Urinary bladder (tissue), 4 donors: Measurements from ENCODE around the gene NCR3LG1. TPM values are rescaled to one million over a fixed set of nuclear protein-coding genes. Genes with fewer than 3 reads are reported as not detected.

ENCODE experiments used
- DNase-seq: peaks from one replicate; pipeline ENCODE4 v3.0.0-alpha.2; 2015; ENCODE audit errors: extremely low spot score
- H3K27ac ChIP-seq: one replicate; pipeline ENCODE4 v1.5.1; 2013; ENCODE audit warnings: low read depth, mild to moderate bottlenecking, moderate library complexity
- H3K36me3 ChIP-seq: one replicate; pipeline ENCODE4 v1.6.1; 2013; ENCODE audit warnings: mild to moderate bottlenecking, moderate library complexity; ENCODE audit not compliant: insufficient read depth
- H3K4me1 ChIP-seq: one replicate; pipeline ENCODE4 v1.6.1; 2013; ENCODE audit warnings: mild to moderate bottlenecking, moderate library complexity; ENCODE audit not compliant: insufficient read depth
- H3K4me3 ChIP-seq: one replicate; pipeline ENCODE4 v1.5.1; 2013; ENCODE audit warnings: low read depth, low read length
- WGBS: extraction: QIAGEN DNeasy Blood & Tissue Kit; methylation state at CpG from one replicate; pipeline ENCODE4 v1.1.7; 2013; 5-methylcytosine and 5-hydroxymethylcytosine counted together
- polyA plus RNA-seq: library from polyadenylated mRNA; stranded (reverse); fragments of 200-250 nt; gene quantifications from one replicate; pipeline ENCODE4 v1.2.3, GENCODE V29; 2013
- total RNA-seq: library from RNA; depleted of rRNA; stranded (reverse); fragments of >200 nt; gene quantifications from one replicate; pipeline ENCODE4 v1.2.3, GENCODE V29; 2014
- donor health status: healthy with polysubstance abuse.
- donor health status: healthy.

The NCR3LG1 gene
- total and polyA plus RNA-seq, 2 donors: 0.76 to 1.6 TPM

- Histone ChIP-seq H3K27ac (peak overlapping the region; percentile 64), H3K36me3 (no peaks in the 10 kb centered on the region), H3K4me1 (no peaks in the 10 kb centered on the region), H3K4me3 (no peak overlapping the region)
- DNase-seq: no peak
- 47% methylated on average over 15 of the region's 15 CpGs for WGBS
Measured at GRCh38 chr11:17405232-17406005, 53.8 kb downstream of the NCR3LG1 start.

- H3K4me3 ChIP-seq: no peak overlapping the region
- H3K36me3 ChIP-seq: no peaks in the 10 kb centered on the region
- WGBS: 89% methylated on average over 8 of the region's 8 CpGs
- DNase-seq: no peak
- no peak overlapping the region for H3K27ac ChIP-seq
- H3K4me1 ChIP-seq: no peaks in the 10 kb centered on the region
Measured at GRCh38 chr11:17406082-17406817, 54.6 kb downstream of the NCR3LG1 start.

GRCh38 chr11:17406818-17407149 is 55.2 kb downstream of the NCR3LG1 start:
- H3K27ac ChIP-seq: no peak overlapping the region
- 92% methylated on average over 13 of the region's 13 CpGs for WGBS

GRCh38 chr11:17407575-17407974 is 56.0 kb downstream of the NCR3LG1 start:
- H3K4me1 ChIP-seq: no peaks in the 10 kb centered on the region
- no peaks in the 10 kb centered on the region for H3K36me3 ChIP-seq
- DNase-seq: no peak
- WGBS: 92% methylated on average over 2 of the region's 2 CpGs
- H3K27ac ChIP-seq: no peak overlapping the region
- no peak overlapping the region for H3K4me3 ChIP-seq

More at GRCh38 chr11:17406818-17407149, 55.2 kb downstream of the NCR3LG1 start:
- DNase-seq: no peak
- Histone ChIP-seq H3K4me3 (no peak overlapping the region), H3K4me1 (no peaks in the 10 kb centered on the region), H3K36me3 (no peaks in the 10 kb centered on the region)

- H3K4me1 ChIP-seq: no peaks in the 10 kb centered on the region
- 89% methylated on average over 2 of the region's 2 CpGs for WGBS
- no peaks in the 10 kb centered on the region for H3K36me3 ChIP-seq
- H3K4me3 ChIP-seq: no peak overlapping the region
- H3K27ac ChIP-seq: no peak overlapping the region
- no peak for DNase-seq
Measured at GRCh38 chr11:17408026-17408425, 56.4 kb downstream of the NCR3LG1 start.

- DNase-seq: no peak
- Histone ChIP-seq H3K36me3 (no peaks in the 10 kb centered on the region), H3K4me3 (no peak overlapping the region), H3K4me1 (no peaks in the 10 kb centered on the region), H3K27ac (no peak overlapping the region)
- 94% methylated on average over 7 of the region's 7 CpGs for WGBS
Measured at GRCh38 chr11:17408641-17409040, 57.0 kb downstream of the NCR3LG1 start.

- no peak for DNase-seq
- H3K27ac ChIP-seq: no peak overlapping the region
- no peaks in the 10 kb centered on the region for H3K36me3 ChIP-seq
- no peak overlapping the region for H3K4me3 ChIP-seq
- 42% methylated on average over 11 of the region's 11 CpGs for WGBS
- no peaks in the 10 kb centered on the region for H3K4me1 ChIP-seq
Measured at GRCh38 chr11:17410606-17411379, 59.2 kb downstream of the NCR3LG1 start.

GRCh38 chr11:17411418-17411817 is 59.8 kb downstream of the NCR3LG1 start:
- Histone ChIP-seq H3K27ac (no peak overlapping the region), H3K4me3 (no peak overlapping the region), H3K4me1 (no peaks in the 10 kb centered on the region), H3K36me3 (no peaks in the 10 kb centered on the region)
- DNase-seq: no peak
- WGBS: 68% methylated on average over 6 of the region's 6 CpGs

GRCh38 chr11:17412488-17413180 is 61.0 kb downstream of the NCR3LG1 start:
- H3K36me3 ChIP-seq: no peaks in the 10 kb centered on the region
- WGBS: 74% methylated on average over 9 of the region's 9 CpGs
- no peak for DNase-seq
- no peak overlapping the region for H3K4me3 ChIP-seq
- H3K27ac ChIP-seq: no peak overlapping the region
- H3K4me1 ChIP-seq: no peaks in the 10 kb centered on the region

- H3K27ac ChIP-seq: no peak overlapping the region
- H3K4me1 ChIP-seq: no peaks in the 10 kb centered on the region
- H3K4me3 ChIP-seq: no peak overlapping the region
- DNase-seq: no peak
- no peaks in the 10 kb centered on the region for H3K36me3 ChIP-seq
- WGBS: 78% methylated on average over 15 of the region's 15 CpGs
Measured at GRCh38 chr11:17413414-17414316, 62.1 kb downstream of the NCR3LG1 start.

GRCh38 chr11:17414317-17414737 is 62.7 kb downstream of the NCR3LG1 start:
- no peaks in the 10 kb centered on the region for H3K4me1 ChIP-seq
- no peak for DNase-seq
- H3K27ac ChIP-seq: no peak overlapping the region
- no peak overlapping the region for H3K4me3 ChIP-seq
- no peaks in the 10 kb centered on the region for H3K36me3 ChIP-seq
- WGBS: 69% methylated on average over 8 of the region's 8 CpGs

GRCh38 chr11:17414992-17415391 is 63.4 kb downstream of the NCR3LG1 start:
- H3K4me3 ChIP-seq: no peak overlapping the region
- H3K27ac ChIP-seq: no peak overlapping the region
- H3K36me3 ChIP-seq: no peaks in the 10 kb centered on the region
- no peak for DNase-seq
- H3K4me1 ChIP-seq: no peaks in the 10 kb centered on the region
- 89% methylated on average over 5 of the region's 5 CpGs for WGBS
